Measurements from ENCODE around the gene MEIS3. TPM values are rescaled to one million over a fixed set of nuclear protein-coding genes. Genes with fewer than 3 reads are reported as not detected.
"Not testable (repeated sequence)": the region's sequence is repeated elsewhere in the genome, so short reads cannot be mapped to it uniquely, and the experiment has no call there.

The MEIS3 gene
- total and polyA plus RNA-seq, 9 donors = 7.2 to 30.6 (median 18.6) TPM

DNA sequence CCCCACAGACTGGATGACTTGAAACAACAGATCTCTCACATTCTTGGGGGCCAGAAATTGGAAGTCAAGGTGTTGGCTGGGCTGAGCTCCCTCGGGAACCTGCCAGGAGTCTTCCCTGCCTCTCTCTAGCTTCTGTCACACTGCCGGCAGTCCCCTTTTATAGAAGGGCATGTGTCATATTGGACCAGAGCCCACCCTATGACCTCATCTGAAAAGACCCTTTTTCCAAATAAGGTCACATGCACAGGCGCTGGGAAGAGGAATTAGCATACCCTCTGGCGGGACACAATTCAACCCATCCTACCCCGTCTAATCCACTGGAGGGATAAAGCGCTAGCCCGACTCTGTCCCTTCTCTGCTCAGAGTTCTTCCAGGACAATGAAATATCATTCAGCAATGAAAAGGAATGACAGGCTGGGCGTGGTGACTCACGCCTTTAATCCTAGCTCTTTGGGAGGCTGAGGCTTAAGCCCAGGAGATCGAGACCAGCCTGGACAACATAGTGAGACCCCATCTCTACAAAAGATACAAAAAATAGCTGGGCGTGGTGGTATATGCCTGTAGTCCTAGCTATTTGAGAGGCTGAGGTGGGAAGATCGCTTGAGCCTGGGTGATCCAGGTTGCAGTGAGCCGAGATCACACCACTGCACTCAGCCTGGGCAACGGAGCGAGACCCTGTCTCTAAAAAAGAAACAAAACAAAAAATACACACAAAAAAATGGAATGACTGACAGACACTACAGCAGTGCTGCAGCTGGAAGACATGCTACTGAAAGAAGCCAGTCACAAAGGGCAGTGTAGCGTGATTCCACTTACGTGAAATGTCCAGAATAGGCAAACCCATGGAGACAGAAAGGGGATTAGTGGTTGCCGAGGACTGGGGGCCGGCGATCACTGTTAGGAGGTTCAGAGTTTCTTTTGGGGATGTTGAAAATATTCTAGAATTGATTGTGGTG lies 28.5 kb downstream of the MEIS3 start:
- TF ChIP-seq, protein P1, sequence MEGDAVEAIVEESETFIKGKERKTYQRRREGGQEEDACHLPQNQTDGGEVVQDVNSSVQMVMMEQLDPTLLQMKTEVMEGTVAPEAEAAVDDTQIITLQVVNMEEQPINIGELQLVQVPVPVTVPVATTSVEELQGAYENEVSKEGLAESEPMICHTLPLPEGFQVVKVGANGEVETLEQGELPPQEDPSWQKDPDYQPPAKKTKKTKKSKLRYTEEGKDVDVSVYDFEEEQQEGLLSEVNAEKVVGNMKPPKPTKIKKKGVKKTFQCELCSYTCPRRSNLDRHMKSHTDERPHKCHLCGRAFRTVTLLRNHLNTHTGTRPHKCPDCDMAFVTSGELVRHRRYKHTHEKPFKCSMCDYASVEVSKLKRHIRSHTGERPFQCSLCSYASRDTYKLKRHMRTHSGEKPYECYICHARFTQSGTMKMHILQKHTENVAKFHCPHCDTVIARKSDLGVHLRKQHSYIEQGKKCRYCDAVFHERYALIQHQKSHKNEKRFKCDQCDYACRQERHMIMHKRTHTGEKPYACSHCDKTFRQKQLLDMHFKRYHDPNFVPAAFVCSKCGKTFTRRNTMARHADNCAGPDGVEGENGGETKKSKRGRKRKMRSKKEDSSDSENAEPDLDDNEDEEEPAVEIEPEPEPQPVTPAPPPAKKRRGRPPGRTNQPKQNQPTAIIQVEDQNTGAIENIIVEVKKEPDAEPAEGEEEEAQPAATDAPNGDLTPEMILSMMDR (IDR thresholded peaks at IDR 0.05) = no peak
- TF ChIP-seq EP300 (IDR thresholded peaks at IDR 0.05) = no peak
- TF ChIP-seq POLR2A (IDR thresholded peaks at IDR 0.05) = no peak
- intact Hi-C loops (cut with DNase I) = no loop called here
- Histone ChIP-seq H3K4me1 (ENCODE audit: insufficient read depth) (no peaks in the 10 kb centered on the region), H3K4me3 (no peak overlapping the region), H3K36me3 (no peaks in the 10 kb centered on the region), H3K9me3 (no peaks in the 10 kb centered on the region), H3K27me3 (no peaks in the 10 kb centered on the region), H3K27ac (no peak overlapping the region)
- DNase-seq = no peak
- WGBS, 3 donors = 71 to 76% (median 75%) methylated on average over 20 of the region's 20 CpGs

- Histone ChIP-seq H3K4me1 (ENCODE audit: insufficient read depth) (no peaks in the 10 kb centered on the region), H3K36me3 (no peaks in the 10 kb centered on the region), H3K4me3 (no peak overlapping the region), H3K27ac (no peak overlapping the region), H3K27me3 (no peaks in the 10 kb centered on the region), H3K9me3 (no peaks in the 10 kb centered on the region)
- 76 to 77% (median 76%) methylated on average over 9 of the region's 9 CpGs for WGBS, 3 donors
- TF ChIP-seq EP300 (IDR thresholded peaks at IDR 0.05) (no peak), POLR2A (IDR thresholded peaks at IDR 0.05) (no peak)
- TF ChIP-seq, protein P1 (IDR thresholded peaks at IDR 0.05) = no peak
- DNase-seq = no peak
- intact Hi-C loops (cut with DNase I) = no loop called here
Observed at GRCh38 chr19:47389150-47389556, 30.2 kb downstream of the MEIS3 start.

DNA sequence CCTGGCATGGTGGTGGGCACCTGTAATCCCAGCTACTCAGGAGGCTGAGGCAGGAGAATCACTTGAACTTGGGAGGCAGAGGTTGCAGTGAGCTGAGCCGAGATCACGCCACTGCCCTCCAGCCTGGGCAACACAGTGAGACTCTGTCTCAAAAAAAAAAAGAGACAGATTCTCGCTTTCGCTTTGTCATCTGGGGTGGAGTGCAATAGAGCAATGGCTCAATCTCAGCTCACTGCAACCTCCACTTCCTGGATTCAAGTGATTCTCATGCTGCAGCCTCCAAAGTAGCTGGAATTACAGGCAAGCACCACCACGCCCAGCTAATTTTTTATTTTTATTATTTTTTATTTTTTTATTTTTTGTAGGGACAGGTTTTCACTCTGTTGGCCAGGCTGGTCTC lies 30.6 kb downstream of the MEIS3 start:
- WGBS, 3 donors = 89 to 91% (median 91%) methylated on average over 5 of the region's 5 CpGs
- H3K4me3 ChIP-seq; H3K4me1 ChIP-seq (ENCODE audit: insufficient read depth); H3K9me3 ChIP-seq; H3K27me3 ChIP-seq; H3K36me3 ChIP-seq; H3K27ac ChIP-seq; intact Hi-C loops (cut with DNase I); DNase-seq: not testable (repeated sequence)

- WGBS, 3 donors = 61 to 86% (median 69%) methylated on average over 3 of the region's 3 CpGs
- not testable (repeated sequence) for H3K27ac ChIP-seq, DNase-seq
Observed at GRCh38 chr19:47387623-47388022, 31.7 kb downstream of the MEIS3 start.

DNA sequence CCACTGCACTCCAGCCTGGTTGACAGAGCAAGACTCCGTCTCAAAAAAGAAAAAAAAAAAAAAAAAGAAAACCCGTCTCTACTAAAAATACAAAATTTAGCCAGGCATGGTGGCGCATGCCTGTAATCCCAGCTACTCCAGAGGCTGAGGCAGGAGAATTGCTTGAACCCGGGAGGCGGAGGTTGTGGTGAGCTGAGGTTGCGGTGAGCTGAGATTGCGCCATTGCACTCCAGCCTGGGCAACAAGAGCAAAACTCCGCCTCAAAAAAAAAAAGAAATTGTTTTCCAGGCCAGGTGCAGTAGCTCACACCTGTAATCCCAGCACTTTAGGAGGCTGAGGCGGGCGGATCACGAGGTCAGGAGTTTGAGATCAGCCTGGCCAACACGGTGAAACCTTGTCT lies 32.7 kb downstream of the MEIS3 start:
- H3K4me1 ChIP-seq (ENCODE audit: insufficient read depth); H3K4me3 ChIP-seq; H3K9me3 ChIP-seq; H3K27me3 ChIP-seq; intact Hi-C loops (cut with DNase I); H3K36me3 ChIP-seq; H3K27ac ChIP-seq; DNase-seq: not testable (repeated sequence)
- 81 to 83% (median 82%) methylated on average over 12 of the region's 12 CpGs for WGBS, 3 donors

More at GRCh38 chr19:47387623-47388022, 31.7 kb downstream of the MEIS3 start:
- H3K4me3 ChIP-seq; intact Hi-C loops (cut with DNase I); H3K4me1 ChIP-seq (ENCODE audit: insufficient read depth); H3K9me3 ChIP-seq; H3K27me3 ChIP-seq; H3K36me3 ChIP-seq: not testable (repeated sequence)

DNA sequence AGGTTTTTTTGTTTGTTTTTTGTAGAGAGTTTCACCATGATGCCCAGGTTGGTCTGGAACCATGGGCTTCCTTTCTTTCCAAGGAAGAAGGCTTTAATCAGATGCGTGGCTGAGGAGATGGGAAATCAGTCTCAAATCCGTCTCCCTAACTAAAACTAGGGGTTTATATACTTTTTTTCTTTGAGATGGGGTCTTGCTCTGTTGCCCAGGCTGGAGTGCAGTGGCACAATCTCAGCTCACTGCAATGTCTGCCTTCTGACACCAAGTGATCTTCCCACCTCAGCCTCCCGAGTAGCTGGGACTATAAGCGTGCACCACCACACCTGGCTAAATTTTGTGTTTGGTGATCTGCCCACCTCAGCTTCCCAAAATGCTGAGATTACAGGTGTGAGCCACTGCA lies 34.8 kb downstream of the MEIS3 start:
- intact Hi-C loops (cut with DNase I); H3K36me3 ChIP-seq: not testable (repeated sequence)
- WGBS, 3 donors = 66 to 87% (median 73%) methylated on average over 4 of the region's 4 CpGs

DNA sequence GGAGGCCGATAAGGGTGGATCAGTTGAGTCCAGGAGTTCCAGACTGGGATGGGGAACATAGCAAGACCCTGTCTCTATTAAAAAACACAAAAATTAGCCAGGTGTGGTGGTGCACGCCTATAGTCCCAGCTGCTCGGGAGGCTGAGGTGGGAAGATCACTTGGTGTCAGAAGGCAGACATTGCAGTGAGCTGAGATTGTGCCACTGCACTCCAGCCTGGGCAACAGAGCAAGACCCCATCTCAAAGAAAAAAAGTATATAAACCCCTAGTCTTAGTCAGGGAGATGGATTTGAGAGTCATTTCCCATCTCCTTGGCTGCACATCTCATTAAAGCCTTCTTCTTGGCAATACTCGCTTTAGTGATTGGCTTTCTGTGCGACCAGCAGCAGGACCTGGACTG lies 35.4 kb downstream of the MEIS3 start:
- H3K4me3 ChIP-seq; H3K9me3 ChIP-seq; H3K4me1 ChIP-seq (ENCODE audit: insufficient read depth); H3K36me3 ChIP-seq; H3K27ac ChIP-seq; DNase-seq; intact Hi-C loops (cut with DNase I); H3K27me3 ChIP-seq: not testable (repeated sequence)
- WGBS, 3 donors = 65 to 77% (median 69%) methylated on average over 5 of the region's 5 CpGs

More for the DNA sequence above, 34.8 kb downstream of the MEIS3 start:
- not testable (repeated sequence) for H3K27me3 ChIP-seq; H3K4me1 ChIP-seq (ENCODE audit: insufficient read depth); H3K27ac ChIP-seq; DNase-seq; H3K9me3 ChIP-seq; H3K4me3 ChIP-seq

Data from ovary (tissue), 9 donors.